ENCODE results near the gene AFDN. TPM values are rescaled to one million over a fixed set of nuclear protein-coding genes. Genes with fewer than 3 reads are reported as not detected.
A peak's percentile ranks its signal among the peaks of the same experiment; 100 is the strongest.

Gene AFDN
- total RNA-seq, 1 experiment from 2014 or later: 182 TPM

DNA sequence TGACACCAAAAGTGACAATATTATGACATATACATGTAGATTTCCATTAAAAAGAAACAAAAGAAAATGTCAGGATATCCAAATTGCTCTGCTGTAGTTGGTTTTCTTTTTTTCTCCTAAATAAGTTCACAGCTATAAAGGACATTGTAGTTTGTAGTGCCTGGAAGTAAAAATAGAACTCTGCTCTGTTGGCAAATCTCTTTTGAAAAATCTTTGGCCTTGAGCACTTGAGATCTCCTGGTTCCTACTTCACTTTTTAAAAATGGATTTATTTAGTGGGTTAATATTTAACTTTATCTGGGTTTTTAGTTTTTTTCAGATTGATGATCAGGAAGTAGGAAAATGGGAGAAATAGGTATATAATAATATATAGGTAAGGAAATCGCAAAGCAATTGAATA is 52.9 kb downstream of the AFDN start:
- H3K27ac Mint-ChIP-seq: no peak overlapping the region
- H3K27me3 Mint-ChIP-seq (ENCODE audit: low read depth): no peaks in the 10 kb centered on the region
- H3K36me3 Mint-ChIP-seq: peaks cover 55% of the 10 kb centered on the region
- no peak overlapping the region for H3K4me3 Mint-ChIP-seq
- ATAC-seq (no peak), DNase-seq (ENCODE audit: low spot score) (no peak)
- H3K4me1 Mint-ChIP-seq: peaks cover 29% of the 10 kb centered on the region
- TF ChIP-seq GABPB1 (CRISPR knock-in tag; IDR thresholded peaks at IDR 0.05): no peak
- no peak for TF ChIP-seq NR3C1 (CRISPR knock-in tag; conservative IDR thresholded peaks at IDR 0.05; ENCODE audit: low read depth)
- ChIA-PET CTCF (no interaction called here), POLR2A (interaction anchor here (0.6 kb wide), 1 partner anchor 112 kb away, joined by 3 read pairs; no protein-coding TSS in a partner anchor)
- no peaks in the 10 kb centered on the region for H3K9me3 Mint-ChIP-seq

DNA sequence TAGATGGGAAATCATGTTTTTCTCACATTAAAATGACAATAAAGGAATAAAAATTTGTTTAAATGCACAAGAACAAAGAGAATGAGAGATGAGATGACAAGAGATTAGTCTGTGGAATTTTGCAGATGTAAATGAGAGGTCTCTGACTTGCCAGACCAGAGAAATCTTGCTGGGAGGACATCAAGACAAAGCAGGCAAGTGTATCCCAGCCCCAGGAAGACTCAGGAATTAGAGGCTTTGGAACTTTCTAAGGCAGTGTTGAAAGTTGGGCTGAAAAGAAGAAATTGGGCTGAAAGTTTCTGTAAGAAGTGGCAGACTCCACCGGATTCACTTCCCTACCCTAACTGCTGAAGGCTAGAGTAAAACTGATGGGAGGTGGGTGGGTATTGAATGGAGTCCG is 54.6 kb downstream of the AFDN start:
- DNase-seq (ENCODE audit: low spot score) (no peak), ATAC-seq (no peak)
- no peak for TF ChIP-seq PRRX2 (CRISPR knock-in tag; IDR thresholded peaks at IDR 0.05)
- no peak for TF ChIP-seq IRF1 (CRISPR knock-in tag; IDR thresholded peaks at IDR 0.05)
- no peak for TF ChIP-seq GRHL2 (CRISPR knock-in tag; IDR thresholded peaks at IDR 0.05; ENCODE audit: insufficient replicate concordance, severe bottlenecking)
- no peak for TF ChIP-seq FOXJ3 (CRISPR knock-in tag; IDR thresholded peaks at IDR 0.05; ENCODE audit: borderline replicate concordance)
- TF ChIP-seq, protein P1, sequence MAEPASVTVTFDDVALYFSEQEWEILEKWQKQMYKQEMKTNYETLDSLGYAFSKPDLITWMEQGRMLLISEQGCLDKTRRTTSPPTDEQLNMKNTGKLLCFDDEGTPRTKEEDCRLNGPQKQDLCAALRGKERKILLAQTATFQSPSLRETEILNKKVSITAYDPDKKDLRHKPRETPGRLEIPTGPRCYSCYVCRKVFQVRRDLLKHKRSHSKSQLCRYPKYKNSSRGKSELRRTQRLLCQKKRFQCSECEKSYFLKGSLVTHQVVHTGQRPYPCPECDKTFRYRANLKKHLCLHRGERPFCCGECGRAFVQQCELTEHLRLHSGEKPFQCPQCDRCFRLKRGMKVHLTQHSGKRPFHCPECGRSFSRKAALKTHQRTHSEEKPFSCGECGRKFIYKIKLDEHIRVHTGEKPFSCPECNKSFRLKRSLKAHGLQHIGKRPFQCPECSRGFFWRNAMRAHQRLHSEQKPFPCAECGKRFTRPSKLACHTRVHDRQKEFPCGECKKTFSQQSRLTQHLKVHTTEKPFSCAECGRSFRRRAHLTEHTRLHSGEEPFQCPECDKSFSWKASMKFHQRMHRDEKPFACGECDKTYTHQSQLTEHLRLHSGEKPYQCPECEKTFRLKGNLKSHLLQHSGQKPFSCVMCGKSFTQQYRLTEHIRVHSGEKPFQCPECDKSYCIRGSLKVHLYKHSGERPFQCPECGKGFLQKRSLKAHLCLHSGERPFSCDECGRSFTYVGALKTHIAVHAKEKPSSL (CRISPR knock-in tag; conservative IDR thresholded peaks at IDR 0.05): no peak
- TF ChIP-seq, protein P2, sequence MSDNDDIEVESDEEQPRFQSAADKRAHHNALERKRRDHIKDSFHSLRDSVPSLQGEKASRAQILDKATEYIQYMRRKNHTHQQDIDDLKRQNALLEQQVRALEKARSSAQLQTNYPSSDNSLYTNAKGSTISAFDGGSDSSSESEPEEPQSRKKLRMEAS (CRISPR knock-in tag; IDR thresholded peaks at IDR 0.05): no peak
- no peak for TF ChIP-seq GTF2I (CRISPR knock-in tag; conservative IDR thresholded peaks at IDR 0.05)
- TF ChIP-seq, protein P3, sequence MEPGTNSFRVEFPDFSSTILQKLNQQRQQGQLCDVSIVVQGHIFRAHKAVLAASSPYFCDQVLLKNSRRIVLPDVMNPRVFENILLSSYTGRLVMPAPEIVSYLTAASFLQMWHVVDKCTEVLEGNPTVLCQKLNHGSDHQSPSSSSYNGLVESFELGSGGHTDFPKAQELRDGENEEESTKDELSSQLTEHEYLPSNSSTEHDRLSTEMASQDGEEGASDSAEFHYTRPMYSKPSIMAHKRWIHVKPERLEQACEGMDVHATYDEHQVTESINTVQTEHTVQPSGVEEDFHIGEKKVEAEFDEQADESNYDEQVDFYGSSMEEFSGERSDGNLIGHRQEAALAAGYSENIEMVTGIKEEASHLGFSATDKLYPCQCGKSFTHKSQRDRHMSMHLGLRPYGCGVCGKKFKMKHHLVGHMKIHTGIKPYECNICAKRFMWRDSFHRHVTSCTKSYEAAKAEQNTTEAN (CRISPR knock-in tag; IDR thresholded peaks at IDR 0.05): no peak
- no peak for TF ChIP-seq FOXK1 (CRISPR knock-in tag; IDR thresholded peaks at IDR 0.05)
- no peak for TF ChIP-seq ZNF671 (CRISPR knock-in tag; IDR thresholded peaks at IDR 0.05)
- no peak for TF ChIP-seq NR3C1 (CRISPR knock-in tag; conservative IDR thresholded peaks at IDR 0.05; ENCODE audit: low read depth)
- no peak for TF ChIP-seq CTCF (IDR thresholded peaks at IDR 0.05)
- no peak for TF ChIP-seq ZSCAN18 (CRISPR knock-in tag; IDR thresholded peaks at IDR 0.05)
- no peak for TF ChIP-seq ELF4 (CRISPR knock-in tag; IDR thresholded peaks at IDR 0.05; ENCODE audit: low read depth)
- TF ChIP-seq FOXP1 (CRISPR knock-in tag; IDR thresholded peaks at IDR 0.05; ENCODE audit: borderline replicate concordance): no peak
- TF ChIP-seq ZNF416 (CRISPR knock-in tag; IDR thresholded peaks at IDR 0.05): no peak
- TF ChIP-seq, protein P4, sequence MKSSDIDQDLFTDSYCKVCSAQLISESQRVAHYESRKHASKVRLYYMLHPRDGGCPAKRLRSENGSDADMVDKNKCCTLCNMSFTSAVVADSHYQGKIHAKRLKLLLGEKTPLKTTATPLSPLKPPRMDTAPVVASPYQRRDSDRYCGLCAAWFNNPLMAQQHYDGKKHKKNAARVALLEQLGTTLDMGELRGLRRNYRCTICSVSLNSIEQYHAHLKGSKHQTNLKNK (CRISPR knock-in tag; IDR thresholded peaks at IDR 0.05): no peak
- CTCF ChIA-PET: no interaction called here
- Mint-ChIP-seq H3K27ac (peak overlapping the region; percentile 14; the same call in 1 of the 2 replicates), H3K27me3 (ENCODE audit: low read depth) (no peaks in the 10 kb centered on the region), H3K9me3 (no peaks in the 10 kb centered on the region), H3K4me1 (peaks cover 29% of the 10 kb centered on the region), H3K36me3 (peaks cover 53% of the 10 kb centered on the region), H3K4me3 (no peak overlapping the region)
- POLR2A ChIA-PET: no interaction called here
